Skeletal muscle cell (primary cell): ENCODE data around the gene RAP2A.

Source experiments
- DNase-seq: peaks from one replicate; pipeline ENCODE4 v3.0.0-alpha.2; 2010; ENCODE audit warnings: low read depth
- H3K4me3 ChIP-seq: 2 replicates; pipeline ENCODE4 v1.5.1; 2011; ENCODE audit warnings: low read depth, mild to moderate bottlenecking, control low read depth, low read length, moderate library complexity

RAP2A gene

DNA sequence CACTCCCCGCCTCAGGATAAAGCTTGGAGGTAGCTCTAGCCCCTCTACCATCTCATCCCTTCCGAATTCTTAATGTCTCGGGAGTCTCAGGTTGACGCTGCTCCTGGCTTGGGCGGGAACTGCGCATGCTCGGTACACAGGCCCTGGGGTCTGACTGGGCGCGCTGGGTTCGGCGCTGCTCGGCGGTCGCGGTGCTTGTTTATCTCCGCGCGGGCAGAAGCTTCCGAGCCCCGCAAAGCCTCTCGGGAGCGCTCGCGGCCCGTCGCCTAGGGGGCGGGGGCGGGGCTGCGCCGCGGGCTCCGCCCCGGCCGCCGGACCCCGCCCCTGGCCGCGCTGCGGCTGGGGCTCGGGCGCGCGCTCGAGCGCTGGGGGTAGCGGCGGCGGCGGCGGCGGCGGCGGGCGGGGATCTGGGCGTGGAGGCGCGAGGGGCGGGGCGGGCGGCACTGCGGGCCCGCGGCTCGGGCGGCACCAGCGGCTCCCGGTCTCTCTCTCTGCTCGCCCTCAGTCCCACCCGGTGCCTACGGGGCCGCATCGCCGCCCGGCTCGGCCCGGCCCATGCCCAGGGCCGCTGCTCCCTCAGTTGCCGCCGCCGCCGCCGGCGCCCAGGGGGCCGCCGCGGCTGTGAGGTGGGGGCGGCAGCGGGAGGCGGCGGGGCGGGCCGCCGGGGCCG lies at the start of gene RAP2A:
Gene RAP2A, plus strand, starts transcription at position 443 of the 670 bp plus-strand sequence. CDS start 302 bp downstream, outside the sequence.
- H3K4me3 ChIP-seq = peak within 1 kb of the TSS; percentile 87
- DNase-seq = peak; percentile 75

DNA sequence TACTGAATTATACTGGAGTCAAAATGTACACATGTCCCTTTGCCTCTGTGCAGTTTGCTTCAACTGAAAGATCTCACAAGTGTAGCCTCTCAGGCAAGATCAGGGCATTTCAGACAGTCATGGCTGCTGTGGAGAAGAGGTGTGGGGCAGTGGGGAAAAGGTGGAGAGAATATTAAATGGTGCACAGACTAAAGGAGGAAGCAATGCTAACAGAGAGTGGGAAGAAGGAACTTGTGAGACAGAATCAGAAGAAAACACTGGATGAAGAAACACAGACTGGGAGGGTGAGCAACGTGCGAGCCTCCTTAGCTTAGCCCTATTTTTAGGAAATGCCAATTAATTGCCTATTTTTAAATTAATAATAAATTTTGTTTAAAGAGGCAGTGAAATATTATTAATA lies 49.6 kb upstream of the RAP2A start:
- no peak overlapping the region for H3K4me3 ChIP-seq
- no peak for DNase-seq

DNA sequence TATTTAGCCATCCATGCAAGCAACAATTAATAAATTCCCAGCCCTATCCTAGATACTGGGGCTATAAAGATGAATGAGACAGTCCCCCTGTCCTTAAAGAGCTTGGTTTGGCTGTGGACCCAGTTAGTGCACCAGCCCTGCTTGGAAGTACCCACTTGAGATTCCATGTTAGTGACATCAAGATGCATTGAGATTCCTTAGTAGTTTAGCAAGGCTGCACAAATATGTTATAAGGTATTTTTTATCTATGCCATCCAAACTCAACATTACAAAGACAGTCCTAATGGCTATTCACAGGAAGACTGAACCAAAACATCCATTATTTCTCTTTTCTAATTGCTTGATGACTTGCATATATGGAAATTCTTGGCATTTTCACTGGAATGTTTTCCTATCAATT lies 48.8 kb upstream of the RAP2A start:
- no peak for DNase-seq
- H3K4me3 ChIP-seq = no peak overlapping the region

DNA sequence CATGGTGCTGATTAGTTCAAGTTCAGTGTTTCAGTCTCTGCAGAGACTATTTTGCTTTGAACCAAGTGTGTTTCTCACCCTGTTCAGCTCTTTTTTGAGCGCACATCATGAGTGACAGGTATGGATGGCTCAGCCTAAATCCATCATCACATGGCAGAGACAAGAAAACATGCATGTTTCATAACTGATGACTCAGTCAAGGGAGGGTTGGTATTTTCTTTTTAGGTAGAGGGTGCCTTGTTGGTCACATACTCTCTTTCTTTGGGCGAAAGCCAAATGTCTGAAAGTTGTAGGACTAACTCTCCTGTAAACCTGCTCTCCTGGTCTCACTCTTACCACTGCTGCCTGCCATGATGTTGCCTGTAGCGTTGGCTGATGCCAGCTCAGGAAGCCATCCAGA lies 48.1 kb upstream of the RAP2A start:
- no peak for DNase-seq

DNA sequence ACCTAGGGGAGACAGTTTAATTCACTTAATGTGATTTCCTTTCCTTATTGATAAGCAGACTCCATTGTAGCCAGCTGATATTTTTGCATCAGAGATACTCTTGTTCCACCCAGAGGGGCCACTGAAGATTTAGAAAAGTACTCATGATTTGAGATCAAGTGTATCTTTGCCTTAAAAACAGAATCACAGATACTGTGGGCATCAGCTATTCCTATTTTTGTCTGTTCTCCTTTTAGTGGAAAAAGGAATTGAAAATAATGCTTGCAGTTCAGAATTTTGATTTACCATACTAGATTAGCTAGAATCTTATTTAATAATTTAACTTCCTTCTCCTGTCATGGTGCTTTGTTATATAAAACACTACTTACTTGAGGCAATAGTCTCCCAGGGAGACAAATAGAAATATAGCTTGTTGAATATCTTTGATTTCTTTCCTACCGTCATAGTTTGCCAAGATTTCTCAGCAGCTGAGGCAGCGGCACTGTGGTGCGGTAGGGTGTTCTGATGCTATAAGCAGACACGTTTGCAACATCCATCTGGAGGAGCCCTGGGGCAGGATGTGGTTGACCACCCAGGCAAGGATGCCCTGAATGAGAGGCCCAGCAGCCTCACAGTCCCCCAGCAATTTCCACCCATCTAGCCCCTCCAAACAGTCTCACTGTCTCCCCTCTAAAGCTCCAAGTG lies 47.0 kb upstream of the RAP2A start:
- DNase-seq = no peak
- no peak overlapping the region for H3K4me3 ChIP-seq

More for the DNA sequence above, 48.1 kb upstream of the RAP2A start:
- no peak overlapping the region for H3K4me3 ChIP-seq

DNA sequence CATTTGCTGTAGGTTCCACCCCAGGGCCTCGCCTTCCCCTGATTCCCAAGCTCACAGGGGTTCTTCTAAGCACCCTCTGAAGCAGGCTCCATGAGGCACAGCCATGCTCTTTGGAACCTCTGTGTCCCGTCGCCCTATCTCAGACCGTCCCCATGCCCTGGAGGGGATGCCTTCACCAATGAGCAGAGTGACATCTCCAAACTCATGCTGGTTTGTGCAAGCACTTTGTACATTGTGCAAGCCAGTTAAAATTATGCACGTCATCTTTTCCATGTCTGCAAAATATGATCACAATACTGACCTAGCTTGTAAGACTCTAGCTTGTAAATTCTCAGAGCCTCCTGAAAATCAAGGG lies 46.5 kb upstream of the RAP2A start:
- no peak overlapping the region for H3K4me3 ChIP-seq
- DNase-seq = no peak

DNA sequence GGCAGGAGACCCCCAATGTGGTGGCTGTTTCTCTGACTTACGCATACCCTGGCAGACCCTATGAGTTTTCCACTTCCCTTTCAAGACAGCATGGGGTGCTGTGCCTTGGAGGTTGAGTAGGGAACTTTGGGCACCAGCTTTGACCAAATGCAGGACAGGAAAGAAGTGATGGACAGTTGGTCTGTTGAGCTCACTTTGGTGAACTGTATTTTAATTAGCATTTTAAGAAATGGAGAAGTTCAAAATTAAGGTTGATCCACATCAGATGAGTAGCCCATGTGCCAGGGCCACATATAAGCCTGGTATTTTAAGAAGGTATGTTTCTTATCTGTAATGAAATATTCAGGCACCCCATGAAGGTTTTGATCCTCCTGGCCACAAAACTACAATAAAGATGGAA lies 46.1 kb upstream of the RAP2A start:
- no peak overlapping the region for H3K4me3 ChIP-seq
- DNase-seq = no peak

DNA sequence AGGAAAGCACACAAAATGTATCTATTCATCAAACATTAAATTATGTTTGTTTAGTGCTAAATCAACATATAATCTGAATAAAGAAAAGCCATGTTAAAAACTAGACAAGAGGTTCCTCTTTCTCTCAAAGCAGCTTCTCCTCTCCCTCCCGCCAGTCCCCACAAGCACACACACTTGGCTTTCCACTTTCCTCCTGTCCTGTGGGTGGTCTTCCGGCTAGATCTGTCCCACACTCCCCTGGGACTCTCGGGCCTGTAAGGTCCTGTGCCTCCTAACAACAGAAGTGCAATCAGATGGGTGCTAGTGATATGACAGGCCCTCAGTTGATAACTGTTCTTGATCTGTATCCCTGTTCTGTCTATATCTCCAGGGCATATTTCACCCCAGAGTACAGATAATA lies 45.6 kb upstream of the RAP2A start:
- no peak overlapping the region for H3K4me3 ChIP-seq
- no peak for DNase-seq

DNA sequence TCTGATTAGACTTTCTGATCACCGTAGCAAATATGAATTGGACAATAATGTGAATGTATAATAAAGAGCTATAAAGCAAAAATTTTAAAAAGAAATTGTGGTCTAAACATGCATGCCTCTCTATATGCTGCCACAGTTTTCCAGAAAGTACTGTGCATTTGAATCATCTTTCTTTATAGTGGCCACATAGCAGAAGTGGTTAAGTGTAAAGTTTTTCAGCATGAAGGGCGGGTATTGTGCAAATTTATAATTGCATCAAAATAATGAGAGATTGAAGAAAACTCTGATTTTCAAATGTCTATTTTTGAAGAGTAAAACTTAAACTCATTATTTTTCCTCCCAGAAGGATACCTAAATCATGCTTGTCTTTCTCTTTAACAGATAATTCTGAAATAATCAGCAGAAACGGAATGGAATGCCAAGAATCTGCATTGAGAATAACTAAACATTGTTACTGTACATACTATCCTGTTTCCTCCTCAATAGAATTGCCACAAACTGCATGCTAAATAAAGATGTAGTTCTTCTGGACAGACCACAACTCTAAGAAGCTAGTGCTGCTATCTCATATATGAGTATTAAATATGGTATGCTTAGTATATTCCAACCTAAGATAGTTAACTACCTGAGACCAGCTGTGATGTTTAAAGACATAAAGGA lies 42.9 kb upstream of the RAP2A start:
- DNase-seq = no peak
- H3K4me3 ChIP-seq = no peak overlapping the region

DNA sequence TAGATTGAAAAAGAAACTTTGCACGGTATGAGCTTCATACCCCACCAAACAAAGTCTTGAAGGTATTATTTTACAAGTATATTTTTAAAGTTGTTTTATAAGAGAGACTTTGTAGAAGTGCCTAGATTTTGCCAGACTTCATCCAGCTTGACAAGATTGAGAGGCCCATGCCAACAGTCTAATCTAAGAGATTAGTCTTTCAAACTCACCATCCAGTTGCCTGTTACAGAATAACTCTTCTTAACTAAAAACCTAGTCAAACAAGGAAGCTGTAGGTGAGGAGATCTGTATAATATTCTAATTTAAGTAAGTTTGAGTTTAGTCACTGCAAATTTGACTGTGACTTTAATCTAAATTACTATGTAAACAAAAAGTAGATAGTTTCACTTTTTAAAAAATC lies 41.9 kb upstream of the RAP2A start:
- H3K4me3 ChIP-seq = no peak overlapping the region
- no peak for DNase-seq

DNA sequence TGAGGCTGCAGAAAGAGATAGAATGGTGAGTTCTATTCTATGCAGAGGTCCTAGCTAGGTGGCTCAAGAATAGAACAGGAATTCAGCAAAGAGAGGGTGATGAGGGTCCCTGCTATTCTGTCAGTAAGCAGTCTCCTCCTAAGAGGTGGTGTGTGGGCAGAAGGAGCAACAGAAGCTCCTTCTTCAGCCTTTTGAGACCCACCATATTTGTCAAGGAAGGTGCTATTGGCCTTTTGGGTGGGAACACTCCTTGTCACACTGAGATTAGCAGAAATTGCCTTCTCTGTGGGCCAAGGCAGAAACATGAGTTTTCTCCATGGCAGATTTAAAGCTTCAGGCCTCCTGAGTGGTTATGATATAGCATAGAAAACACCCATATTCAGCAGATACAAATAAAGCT lies 39.4 kb upstream of the RAP2A start:
- H3K4me3 ChIP-seq = no peak overlapping the region
- no peak for DNase-seq

DNA sequence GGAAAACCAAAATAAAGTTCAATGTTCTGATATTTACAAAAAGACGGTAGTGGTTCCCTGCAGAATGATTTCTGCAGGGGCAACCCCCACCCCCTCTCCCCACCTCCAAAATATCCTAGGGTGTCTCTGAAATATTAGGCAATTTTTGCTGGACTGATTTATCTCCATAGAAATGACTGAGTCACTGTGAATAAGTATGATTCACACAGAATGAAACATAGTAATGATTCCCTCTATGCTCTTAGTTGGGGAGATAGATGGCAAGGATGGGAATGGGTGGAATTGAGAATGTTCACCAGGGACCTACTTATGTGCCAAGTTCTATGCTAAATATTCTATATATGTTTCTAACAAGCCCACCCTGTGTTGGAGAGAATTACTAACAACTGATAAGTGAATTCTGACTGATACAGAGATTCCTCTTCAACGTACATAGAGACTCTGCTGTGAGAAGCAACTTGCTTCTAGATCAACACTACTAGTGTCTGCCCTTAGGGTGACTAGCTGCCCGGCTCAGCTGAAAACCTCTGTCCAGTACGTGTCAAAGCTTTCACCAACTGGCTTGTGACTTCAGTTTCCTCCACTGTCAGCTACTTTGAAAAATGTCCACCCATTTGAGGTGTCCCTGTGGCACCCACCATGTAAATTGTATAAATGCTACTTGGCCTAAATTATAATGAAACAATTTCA lies 38.4 kb upstream of the RAP2A start:
- no peak overlapping the region for H3K4me3 ChIP-seq
- no peak for DNase-seq

DNA sequence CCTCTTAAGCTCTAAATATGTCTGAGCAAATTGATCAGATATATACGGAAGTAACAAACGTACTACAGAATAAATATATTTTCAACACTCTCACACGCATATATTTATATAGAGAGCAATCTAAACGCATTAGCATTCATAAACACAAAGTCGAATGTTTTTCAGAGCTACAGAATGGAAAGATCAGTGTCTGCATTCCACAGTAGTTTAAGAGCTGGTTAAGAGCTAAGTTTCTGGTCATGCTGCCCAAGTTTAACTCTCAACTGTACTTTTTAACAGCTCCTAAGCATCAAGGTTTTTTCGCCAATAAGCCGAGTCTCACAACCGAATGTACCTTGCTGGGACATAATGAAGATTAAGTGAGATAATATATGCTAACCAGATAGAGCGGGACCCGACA lies 36.7 kb upstream of the RAP2A start:
- no peak for DNase-seq
- H3K4me3 ChIP-seq = no peak overlapping the region

DNA sequence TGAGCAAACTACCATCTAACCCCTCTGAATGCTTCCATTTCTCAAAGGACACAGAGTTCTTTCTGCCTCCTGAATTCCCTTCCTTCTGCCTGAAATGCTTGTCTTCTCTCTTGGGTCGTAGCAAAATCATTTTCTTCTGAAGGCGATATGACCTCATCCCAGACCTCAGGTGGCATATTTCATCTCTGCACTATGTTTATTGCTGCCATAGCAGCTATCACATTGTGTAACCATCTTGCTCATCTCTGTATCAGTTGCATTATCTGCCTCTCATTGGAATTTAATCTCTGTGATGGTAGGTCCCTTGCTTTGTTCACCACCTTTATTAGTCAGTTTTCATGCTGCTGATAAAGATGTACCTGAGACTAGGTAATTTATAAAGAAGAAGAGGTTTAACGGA lies 32.5 kb upstream of the RAP2A start:
- no peak for DNase-seq
- H3K4me3 ChIP-seq = no peak overlapping the region

DNA sequence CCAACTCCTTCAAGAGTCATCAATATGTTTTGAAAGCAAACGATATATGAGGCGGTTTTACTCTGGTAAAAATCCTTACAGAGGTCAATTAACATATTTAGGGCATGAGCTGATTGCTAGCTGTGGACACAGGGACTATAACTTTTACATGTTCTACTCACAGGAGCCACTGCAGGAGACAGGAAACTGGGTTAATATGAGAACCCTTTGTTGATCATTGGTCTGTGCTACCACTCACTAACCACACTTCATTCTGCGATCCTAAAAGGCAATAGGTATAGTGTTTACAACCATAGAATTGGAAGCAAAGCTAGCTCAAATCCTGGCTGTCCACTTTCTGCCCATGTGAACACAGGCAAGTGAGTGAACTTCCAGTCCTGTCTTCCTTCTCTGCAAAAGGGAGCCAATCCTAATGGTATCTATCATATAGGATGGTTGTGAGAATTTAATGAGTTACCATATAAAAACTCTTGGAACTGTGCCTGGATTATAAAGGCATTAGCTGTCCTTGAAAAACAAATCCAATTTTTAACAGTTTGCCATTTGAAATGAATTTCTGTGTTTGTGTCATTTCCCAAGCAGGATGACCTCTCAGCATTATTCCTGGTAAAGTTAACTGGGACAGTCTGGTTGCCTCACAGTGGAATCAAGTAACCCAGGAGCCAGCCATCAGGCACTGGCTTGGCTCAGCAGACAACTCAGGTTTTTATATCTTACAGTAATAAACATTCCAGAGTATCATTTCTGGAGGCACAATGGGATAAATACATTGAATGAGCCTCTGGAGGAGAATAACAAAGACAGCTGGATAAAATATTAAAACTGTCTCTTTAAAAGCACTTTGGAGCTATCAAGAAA lies 29.8 kb upstream of the RAP2A start:
- DNase-seq = no peak
- no peak overlapping the region for H3K4me3 ChIP-seq

DNA sequence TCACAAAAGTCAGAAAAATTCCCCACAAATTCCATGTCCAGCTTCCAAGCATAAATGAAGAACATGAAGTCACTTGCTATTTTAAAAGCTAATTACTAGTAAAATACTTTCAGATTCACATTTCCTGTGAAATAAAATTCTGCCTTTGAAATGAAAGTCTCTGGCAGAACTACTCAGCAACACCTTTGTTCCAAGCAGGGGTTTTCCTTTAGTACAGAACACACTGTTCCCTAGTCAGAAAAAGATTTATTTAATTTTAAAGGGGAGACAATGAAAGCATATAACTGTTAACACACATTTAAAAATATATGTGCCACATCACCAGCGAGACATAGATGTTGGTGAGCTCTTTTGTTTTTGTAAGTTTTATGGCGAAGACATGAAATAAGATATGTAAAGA lies 26.4 kb upstream of the RAP2A start:
- DNase-seq = no peak
- H3K4me3 ChIP-seq = no peak overlapping the region

DNA sequence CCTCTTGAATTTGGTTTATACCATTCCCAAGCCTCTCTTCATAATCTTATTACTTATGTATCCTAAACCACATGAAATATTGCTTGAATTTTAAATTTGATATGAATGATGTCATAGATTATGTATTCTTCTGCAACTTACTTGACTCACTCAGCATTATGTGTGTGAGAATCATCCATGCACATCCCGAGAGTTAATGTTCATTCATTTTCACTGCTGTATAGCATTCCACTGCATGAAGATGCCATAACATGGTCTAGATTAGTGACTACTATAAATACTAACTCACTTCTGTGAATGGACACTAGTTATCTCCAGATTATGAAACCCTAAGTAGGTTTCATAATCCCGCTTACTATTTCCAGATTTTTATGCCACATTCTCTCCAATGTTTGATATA lies 25.0 kb upstream of the RAP2A start:
- no peak overlapping the region for H3K4me3 ChIP-seq
- DNase-seq = no peak

DNA sequence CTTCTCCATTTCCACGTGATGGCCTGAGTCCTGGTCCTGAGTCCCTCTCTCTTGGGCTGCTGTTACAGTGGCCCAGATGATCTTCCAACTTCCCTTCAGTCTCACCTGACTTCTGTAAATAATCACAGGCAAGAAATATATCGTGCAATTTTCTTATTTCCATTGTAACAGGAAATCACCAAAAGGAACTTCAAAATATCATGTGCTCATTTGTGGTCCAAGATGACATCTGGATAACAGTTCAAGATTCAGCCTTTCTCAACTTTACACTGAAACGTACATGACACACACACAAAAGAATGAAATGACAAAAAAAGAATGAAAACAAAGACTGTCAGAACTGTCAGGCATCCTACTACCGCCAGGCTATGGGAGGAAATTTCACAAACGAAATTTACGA lies 22.0 kb upstream of the RAP2A start:
- no peak overlapping the region for H3K4me3 ChIP-seq
- DNase-seq = no peak

DNA sequence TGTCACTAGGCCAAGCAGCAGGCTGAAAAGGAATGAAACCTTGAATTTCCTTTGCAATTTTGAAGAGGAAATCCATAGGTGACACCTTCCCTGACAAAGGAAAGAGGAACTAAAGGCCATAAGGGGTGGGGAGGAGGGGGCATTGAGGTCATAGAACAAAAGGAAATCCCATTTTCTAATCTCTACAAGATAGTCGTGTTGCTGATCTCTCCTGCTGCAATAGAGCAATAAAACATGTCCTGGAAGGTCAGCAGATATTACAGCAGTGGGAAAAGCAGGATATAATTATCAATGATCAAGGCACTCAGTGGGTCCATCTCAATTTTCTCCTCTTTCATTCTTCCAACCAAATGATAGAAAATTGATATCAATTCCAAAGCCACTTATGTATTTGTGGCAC lies 20.3 kb upstream of the RAP2A start:
- DNase-seq = no peak
- H3K4me3 ChIP-seq = no peak overlapping the region

DNA sequence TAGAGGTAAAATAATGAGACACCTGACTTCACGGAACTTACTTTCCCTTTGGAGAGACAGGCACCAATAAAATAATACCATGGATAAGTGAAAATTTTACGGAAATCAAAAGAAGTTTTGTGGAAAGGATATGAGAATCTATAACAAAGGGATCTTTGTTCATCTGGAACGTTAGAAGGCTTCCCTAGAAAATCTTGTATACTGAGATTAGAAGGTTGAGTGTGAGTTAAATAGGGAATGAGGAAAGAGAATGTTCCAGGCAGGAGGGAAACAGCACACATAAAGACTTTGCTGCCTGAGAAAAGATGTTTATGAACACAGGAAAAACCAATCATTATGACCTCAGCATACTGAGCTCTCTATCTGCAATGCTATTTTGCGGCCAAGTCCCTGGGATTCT lies 19.6 kb upstream of the RAP2A start:
- no peak for DNase-seq
- no peak overlapping the region for H3K4me3 ChIP-seq
